NCI-H345 (cell line): ENCODE results near the gene EEFSEC.

Experiments
- DNase-seq: peaks from one replicate; lab custom pipeline; 2025; lab: John Stamatoyannopoulos, UW

EEFSEC gene

GRCh38 chr3:128316481-128316891 lies 163.2 kb downstream of the EEFSEC start:
- no peak for DNase-seq

- DNase-seq: no peak
Measured at GRCh38 chr3:128317101-128317697, 163.9 kb downstream of the EEFSEC start.

GRCh38 chr3:128317698-128318231 lies 164.5 kb downstream of the EEFSEC start:
- DNase-seq: no peak

GRCh38 chr3:128318275-128318941 lies 165.1 kb downstream of the EEFSEC start:
- DNase-seq: no peak

- no peak for DNase-seq
Measured at GRCh38 chr3:128319107-128319506, 165.8 kb downstream of the EEFSEC start.

- DNase-seq: peak; percentile 57
Measured at GRCh38 chr3:128319741-128320141, 166.5 kb downstream of the EEFSEC start.

GRCh38 chr3:128320551-128321340 lies 167.5 kb downstream of the EEFSEC start:
- no peak for DNase-seq

- no peak for DNase-seq
Measured at GRCh38 chr3:128321418-128321817, 168.1 kb downstream of the EEFSEC start.

- DNase-seq: no peak
Measured at GRCh38 chr3:128322030-128323022, 169.0 kb downstream of the EEFSEC start.

- DNase-seq: no peak
Measured at GRCh38 chr3:128323206-128324081, 170.2 kb downstream of the EEFSEC start.

GRCh38 chr3:128324911-128325592 lies 171.8 kb downstream of the EEFSEC start:
- DNase-seq: no peak

- DNase-seq: no peak
Measured at GRCh38 chr3:128326051-128326823, 173.0 kb downstream of the EEFSEC start.

- DNase-seq: no peak
Measured at GRCh38 chr3:128327606-128328031, 174.3 kb downstream of the EEFSEC start.

- DNase-seq: no peak
Measured at GRCh38 chr3:128328546-128329458, 175.5 kb downstream of the EEFSEC start.

- no peak for DNase-seq
Measured at GRCh38 chr3:128329491-128330213, 176.4 kb downstream of the EEFSEC start.

- no peak for DNase-seq
Measured at GRCh38 chr3:128330214-128330842, 177.0 kb downstream of the EEFSEC start.
